CD4-positive, alpha-beta T cell (primary cell): Measurements from ENCODE around the gene PLEKHG3. TPM values are rescaled to one million over a fixed set of nuclear protein-coding genes. Genes with fewer than 3 reads are reported as not detected.
A peak's percentile ranks its signal among the peaks of the same experiment; 100 is the strongest.

ENCODE experiments used
- ATAC-seq: fragments of 200-7000 bp; cut with Tn5 transposase; one replicate; pipeline ENCODE4 v1.10.0; 2022; ENCODE audit warnings: mild to moderate bottlenecking; ENCODE audit not compliant: poor library complexity
- CTCF ChIA-PET: fragments of 350-600 bp; sonication (Branson Sonifier 250); formaldehyde crosslinking; loops from one replicate; lab custom pipeline; 2021; ENCODE audit warnings: antibody characterized with exemption, inconsistent platforms; lab: Charles Lee
- POLR2A ChIA-PET: fragments of 350-600 bp; sonication (Branson Sonifier 250); formaldehyde crosslinking; loops from one replicate; lab custom pipeline; 2021; ENCODE audit warnings: antibody characterized with exemption, inconsistent platforms; lab: Charles Lee
- DNase-seq, 14 experiments: peaks; one replicate each; pipeline ENCODE4 v3.0.0-alpha.2; 2013 to 2020; ENCODE audit warnings: mixed read lengths in 2 of 14
- H3K27ac ChIP-seq, 2 donors: one replicate each; pipeline versions ENCODE4 v1.5.1 to v1.7.0; 2013; ENCODE audit warnings: low read length in 2 of 2, low read depth in 1 of 2, mild to moderate bottlenecking in 1 of 2
- H3K27me3 ChIP-seq, 2 experiments: 1 replicate in 1 of 2; 2 replicates in 1 of 2; pipeline versions ENCODE4 v1.6.1 to v1.7.0; 2013; ENCODE audit warnings: low read length in 2 of 2, control low read depth in 1 of 2, mild to moderate bottlenecking in 1 of 2, moderate library complexity in 1 of 2; ENCODE audit not compliant: insufficient read depth in 2 of 2, control insufficient read depth in 1 of 2
- H3K36me3 ChIP-seq: one replicate; pipeline ENCODE4 v1.6.1; 2013; ENCODE audit warnings: low read length, control low read depth; ENCODE audit not compliant: insufficient read depth
- H3K4me1 ChIP-seq: one replicate; pipeline ENCODE4 v1.6.1; 2013; ENCODE audit warnings: low read length, control low read depth; ENCODE audit not compliant: insufficient read depth
- H3K4me3 ChIP-seq: one replicate; pipeline ENCODE4 v1.5.1; 2013; ENCODE audit warnings: mild to moderate bottlenecking, low read length, moderate library complexity
- H3K9me3 ChIP-seq, 2 experiments: 1 replicate in 1 of 2; 2 replicates in 1 of 2; pipeline versions ENCODE4 v1.6.1 to v1.7.0; 2013; ENCODE audit warnings: low read length in 2 of 2, mild to moderate bottlenecking in 2 of 2, control low read depth in 1 of 2, moderate library complexity in 1 of 2; ENCODE audit not compliant: control insufficient read depth in 1 of 2, insufficient read depth in 1 of 2
- H3K27ac Mint-ChIP-seq: one replicate; pipeline ENCODE4 v1.8.0; 2020; ENCODE audit warnings: mixed read lengths
- H3K27me3 Mint-ChIP-seq: one replicate; pipeline ENCODE4 v1.8.0; 2021; ENCODE audit warnings: mixed read lengths
- H3K36me3 Mint-ChIP-seq: one replicate; pipeline ENCODE4 v1.8.0; 2021; ENCODE audit warnings: low read depth, mixed read lengths
- H3K4me1 Mint-ChIP-seq: one replicate; pipeline ENCODE4 v1.8.0; 2021; ENCODE audit warnings: low read depth, mixed read lengths
- H3K4me3 Mint-ChIP-seq: one replicate; pipeline ENCODE4 v1.8.0; 2020; ENCODE audit warnings: mild to moderate bottlenecking, mixed read lengths
- H3K9me3 Mint-ChIP-seq: one replicate; pipeline ENCODE4 v1.8.0; 2020; ENCODE audit warnings: mixed read lengths
- CTCF ChIP-seq: fragments of 200-600 bp; IDR thresholded peaks from one replicate; pipeline ENCODE4 v1.8.0; 2022; ENCODE audit warnings: antibody characterized with exemption, mild to moderate bottlenecking
- intact Hi-C, 2 experiments: fragments of 100-400 bp; cut with DNase I in 1 of 2; cut with micrococcal nuclease in 1 of 2; formaldehyde crosslinking; loops; one replicate each; pipeline versions ENCODE4 v1.15.1 to v1.9.0; 2023 to 2025; cut with DNase I, micrococcal nuclease
- total RNA-seq, 174 experiments: library from RNA in 2 of 174; stranded (reverse) in 2 of 174; gene quantifications; one replicate each; pipeline ENCODE4 v1.2.3 and lab custom pipeline; 2021 to 2026

PLEKHG3 gene
- total RNA-seq, 2 experiments from 2014 or later: 12.1 to 13.3 TPM

GRCh38 chr14:64725261-64725815 is 21.1 kb downstream of the PLEKHG3 start:
- Mint-ChIP-seq H3K4me1 (peaks cover 95% of the 10 kb centered on the region), H3K4me3 (no peak overlapping the region), H3K27me3 (no peaks in the 10 kb centered on the region), H3K9me3 (no peaks in the 10 kb centered on the region), H3K36me3 (peaks cover 7% of the 10 kb centered on the region), H3K27ac (peak overlapping the region; percentile 82)
- CTCF ChIA-PET: no interaction called here
- intact Hi-C loops: no loop called here
- H3K27me3 ChIP-seq: no peaks in the 10 kb centered on the region
- no peak for TF ChIP-seq CTCF
- no peak for ATAC-seq
- DNase-seq: no peak
- H3K9me3 ChIP-seq: no peaks in the 10 kb centered on the region
- H3K4me1 ChIP-seq: peaks cover 100% of the 10 kb centered on the region
- peaks cover 9% of the 10 kb centered on the region for H3K36me3 ChIP-seq
- POLR2A ChIA-PET: interaction anchor here (1.0 to 3.6 kb wide), 2 partner anchors 16 to 19 kb away, joined by 3 to 18 read pairs; no protein-coding TSS in a partner anchor
- H3K27ac ChIP-seq: peak overlapping the region; percentile 29 to 73
- no peak overlapping the region for H3K4me3 ChIP-seq

GRCh38 chr14:64725879-64726584 is 21.8 kb downstream of the PLEKHG3 start:
- Histone ChIP-seq H3K4me3 (no peak overlapping the region), H3K9me3 (no peaks in the 10 kb centered on the region), H3K4me1 (peaks cover 100% of the 10 kb centered on the region), H3K36me3 (peaks cover 14% of the 10 kb centered on the region), H3K27ac (peak overlapping the region; percentile 29), H3K27me3 (no peaks in the 10 kb centered on the region)
- TF ChIP-seq CTCF: no peak
- Mint-ChIP-seq H3K9me3 (no peaks in the 10 kb centered on the region), H3K4me3 (no peak overlapping the region), H3K4me1 (peaks cover 92% of the 10 kb centered on the region), H3K36me3 (peaks cover 10% of the 10 kb centered on the region), H3K27ac (peak overlapping the region; percentile 82), H3K27me3 (no peaks in the 10 kb centered on the region)
- CTCF ChIA-PET: no interaction called here
- POLR2A ChIA-PET: interaction anchor here (1.0 to 3.6 kb wide), 2 partner anchors 17 to 20 kb away, joined by 3 to 18 read pairs; no protein-coding TSS in a partner anchor
- DNase-seq: no peak
- ATAC-seq: no peak
- intact Hi-C loops: no loop called here

GRCh38 chr14:64726585-64726890 is 22.3 kb downstream of the PLEKHG3 start:
- H3K4me3 ChIP-seq: no peak overlapping the region
- POLR2A ChIA-PET: no interaction called here
- peaks cover 19% of the 10 kb centered on the region for H3K36me3 ChIP-seq
- H3K4me1 ChIP-seq: peaks cover 100% of the 10 kb centered on the region
- CTCF ChIA-PET: no interaction called here
- H3K36me3 Mint-ChIP-seq: peaks cover 10% of the 10 kb centered on the region
- no peak for TF ChIP-seq CTCF
- peak overlapping the region in 1 of 2 donors; percentile 33 for H3K27ac ChIP-seq
- H3K4me3 Mint-ChIP-seq: no peak overlapping the region
- DNase-seq: peak in 6 of 14 experiments; percentile 23 to 81 (median 50)
- H3K9me3 ChIP-seq: no peaks in the 10 kb centered on the region
- peak; percentile 46 for ATAC-seq
- intact Hi-C loops: no loop called here
- no peaks in the 10 kb centered on the region for H3K9me3 Mint-ChIP-seq
- peak overlapping the region; percentile 82 for H3K27ac Mint-ChIP-seq
- no peaks in the 10 kb centered on the region for H3K27me3 Mint-ChIP-seq
- no peaks in the 10 kb centered on the region for H3K27me3 ChIP-seq
- peaks cover 87% of the 10 kb centered on the region for H3K4me1 Mint-ChIP-seq
